ENCODE data around the gene IFNL1.

Gene IFNL1

GRCh38 chr19:39297931-39298634 is 1.9 kb downstream of the IFNL1 start:
- Histone ChIP-seq H3K23ac (ENCODE audit: low read depth, low read length, poor library complexity) (no peak overlapping the region), H3K36me3 (replicated peaks in 1 of 2; ENCODE audit: control insufficient read depth in 2 of 2, insufficient read depth in 2 of 2, low read length in 2 of 2) (no peaks in the 10 kb centered on the region), H2AK5ac (ENCODE audit: low read depth, low read length) (no peak overlapping the region), H3K9ac (ENCODE audit: low read depth, low read length, poor library complexity) (no peak overlapping the region), H3K4me3 (ENCODE audit: low read length in 2 of 2) (no peak overlapping the region), H3K27ac (replicated peaks; ENCODE audit: low read length) (no peak overlapping the region), H3K4me2 (ENCODE audit: insufficient read depth, low read length, poor library complexity, severe bottlenecking) (no peak overlapping the region), H4K8ac (ENCODE audit: low read depth, low read length) (peak overlapping the region; percentile 43), H2BK120ac (ENCODE audit: low read depth, low read length) (no peak overlapping the region), H4K91ac (ENCODE audit: low read depth, low read length, poor library complexity) (no peak overlapping the region), H3K79me1 (ENCODE audit: low read depth, low read length) (no peaks in the 10 kb centered on the region), H3K9me3 (replicated peaks in 1 of 2; ENCODE audit: control insufficient read depth in 2 of 2, insufficient read depth in 1 of 2, low read depth in 1 of 2, low read length in 2 of 2) (no peaks in the 10 kb centered on the region), H2BK12ac (ENCODE audit: low read length) (no peak overlapping the region), H2BK5ac (ENCODE audit: low read length) (no peak overlapping the region), H3K4ac (ENCODE audit: low read length) (no peak overlapping the region), H3K27me3 (ENCODE audit: control insufficient read depth in 3 of 3, insufficient read depth in 3 of 3, low read depth in 1 of 3, low read length in 3 of 3) (peaks cover 0 to 49% (median 4%) of the 10 kb centered on the region in 3 experiments), H3K4me1 (ENCODE audit: control insufficient read depth in 2 of 2, insufficient read depth in 1 of 2, low read depth in 1 of 2, low read length in 2 of 2) (no peaks in the 10 kb centered on the region), H3K14ac (ENCODE audit: low read length) (peak overlapping the region; percentile 82), H3K18ac (ENCODE audit: low read length) (no peak overlapping the region), H2AFZ (ENCODE audit: low read length) (no peak overlapping the region), H2BK15ac (ENCODE audit: low read length) (no peak overlapping the region)
- DNase-seq (ENCODE audit: low spot score), result no peak
- no CpG with 5 or more reads among the region's 17 CpGs for WGBS, 2 donors (ENCODE audit: extremely low coverage in 2 of 2, insufficient read length in 2 of 2, insufficient replicate concordance in 1 of 2)

GRCh38 chr19:39299404-39299803 is 3.2 kb downstream of the IFNL1 start:
- no CpG with 5 or more reads among the region's 9 CpGs for whole genome bisulfite sequencing, 2 donors (ENCODE audit: extremely low coverage in 2 of 2, insufficient read length in 2 of 2, insufficient replicate concordance in 1 of 2)
- H2BK15ac ChIP-seq (ENCODE audit: low read length), result no peak overlapping the region
- H3K79me1 ChIP-seq (ENCODE audit: low read depth, low read length), result no peaks in the 10 kb centered on the region
- no peaks in the 10 kb centered on the region for H3K4me1 ChIP-seq (ENCODE audit: control insufficient read depth in 2 of 2, insufficient read depth in 1 of 2, low read depth in 1 of 2, low read length in 2 of 2)
- H3K9me3 ChIP-seq (replicated peaks in 1 of 2; ENCODE audit: control insufficient read depth in 2 of 2, insufficient read depth in 1 of 2, low read depth in 1 of 2, low read length in 2 of 2), result no peaks in the 10 kb centered on the region
- no peak overlapping the region for H2BK5ac ChIP-seq (ENCODE audit: low read length)
- no peak overlapping the region for H3K18ac ChIP-seq (ENCODE audit: low read length)
- H4K8ac ChIP-seq (ENCODE audit: low read depth, low read length), result no peak overlapping the region
- H2AK5ac ChIP-seq (ENCODE audit: low read depth, low read length), result no peak overlapping the region
- H3K36me3 ChIP-seq (replicated peaks in 1 of 2; ENCODE audit: control insufficient read depth in 2 of 2, insufficient read depth in 2 of 2, low read length in 2 of 2), result no peaks in the 10 kb centered on the region
- H3K9ac ChIP-seq (ENCODE audit: low read depth, low read length, poor library complexity), result no peak overlapping the region
- H3K14ac ChIP-seq (ENCODE audit: low read length), result no peak overlapping the region
- no peak overlapping the region for H3K4ac ChIP-seq (ENCODE audit: low read length)
- H3K27ac ChIP-seq (replicated peaks; ENCODE audit: low read length), result no peak overlapping the region
- no peak overlapping the region for H2BK120ac ChIP-seq (ENCODE audit: low read depth, low read length)
- H3K23ac ChIP-seq (ENCODE audit: low read depth, low read length, poor library complexity), result no peak overlapping the region
- H4K91ac ChIP-seq (ENCODE audit: low read depth, low read length, poor library complexity), result no peak overlapping the region
- peaks cover 0 to 52% (median 5%) of the 10 kb centered on the region in 3 experiments for H3K27me3 ChIP-seq (ENCODE audit: control insufficient read depth in 3 of 3, insufficient read depth in 3 of 3, low read depth in 1 of 3, low read length in 3 of 3)
- no peak overlapping the region for H2BK12ac ChIP-seq (ENCODE audit: low read length)
- H3K4me2 ChIP-seq (ENCODE audit: insufficient read depth, low read length, poor library complexity, severe bottlenecking), result no peak overlapping the region
- no peak overlapping the region for H3K4me3 ChIP-seq (ENCODE audit: low read length in 2 of 2)
- no peak overlapping the region for H2AFZ ChIP-seq (ENCODE audit: low read length)
- DNase-seq (ENCODE audit: low spot score), result no peak

- H3K4me3 ChIP-seq (ENCODE audit: low read length in 2 of 2), result no peak overlapping the region
- no peak overlapping the region for H2BK15ac ChIP-seq (ENCODE audit: low read length)
- H3K4me1 ChIP-seq (ENCODE audit: control insufficient read depth in 2 of 2, insufficient read depth in 1 of 2, low read depth in 1 of 2, low read length in 2 of 2), result peaks cover 0 to under 1% of the 10 kb centered on the region in 2 donors
- H3K27me3 ChIP-seq (ENCODE audit: control insufficient read depth in 3 of 3, insufficient read depth in 3 of 3, low read depth in 1 of 3, low read length in 3 of 3), result peaks cover 0 to 55% (median 5%) of the 10 kb centered on the region in 3 experiments
- no peak overlapping the region for H2AFZ ChIP-seq (ENCODE audit: low read length)
- H4K91ac ChIP-seq (ENCODE audit: low read depth, low read length, poor library complexity), result no peak overlapping the region
- no peak overlapping the region for H2BK12ac ChIP-seq (ENCODE audit: low read length)
- no peaks in the 10 kb centered on the region for H3K79me1 ChIP-seq (ENCODE audit: low read depth, low read length)
- no peak overlapping the region for H3K9ac ChIP-seq (ENCODE audit: low read depth, low read length, poor library complexity)
- H2BK5ac ChIP-seq (ENCODE audit: low read length), result no peak overlapping the region
- H3K4ac ChIP-seq (ENCODE audit: low read length), result no peak overlapping the region
- no peak overlapping the region for H3K27ac ChIP-seq (replicated peaks; ENCODE audit: low read length)
- no peak overlapping the region for H2AK5ac ChIP-seq (ENCODE audit: low read depth, low read length)
- WGBS, 2 donors (ENCODE audit: extremely low coverage in 2 of 2, insufficient read length in 2 of 2, insufficient replicate concordance in 1 of 2), result no CpG with 5 or more reads among the region's 10 CpGs
- DNase-seq (ENCODE audit: low spot score), result no peak
- H4K8ac ChIP-seq (ENCODE audit: low read depth, low read length), result no peak overlapping the region
- no peak overlapping the region for H3K18ac ChIP-seq (ENCODE audit: low read length)
- no peak overlapping the region for H3K4me2 ChIP-seq (ENCODE audit: insufficient read depth, low read length, poor library complexity, severe bottlenecking)
- no peak overlapping the region for H3K14ac ChIP-seq (ENCODE audit: low read length)
- H3K36me3 ChIP-seq (replicated peaks in 1 of 2; ENCODE audit: control insufficient read depth in 2 of 2, insufficient read depth in 2 of 2, low read length in 2 of 2), result no peaks in the 10 kb centered on the region
- no peak overlapping the region for H3K23ac ChIP-seq (ENCODE audit: low read depth, low read length, poor library complexity)
- no peak overlapping the region for H2BK120ac ChIP-seq (ENCODE audit: low read depth, low read length)
- H3K9me3 ChIP-seq (replicated peaks in 1 of 2; ENCODE audit: control insufficient read depth in 2 of 2, insufficient read depth in 1 of 2, low read depth in 1 of 2, low read length in 2 of 2), result no peaks in the 10 kb centered on the region
These were observed 3.6 kb downstream of the IFNL1 start for GRCh38 chr19:39299832-39300231.

- Histone ChIP-seq H3K4me3 (ENCODE audit: low read length in 2 of 2) (no peak overlapping the region), H3K27ac (replicated peaks; ENCODE audit: low read length) (no peak overlapping the region), H3K79me1 (ENCODE audit: low read depth, low read length) (no peaks in the 10 kb centered on the region), H4K91ac (ENCODE audit: low read depth, low read length, poor library complexity) (no peak overlapping the region), H3K23ac (ENCODE audit: low read depth, low read length, poor library complexity) (no peak overlapping the region), H2BK15ac (ENCODE audit: low read length) (no peak overlapping the region), H3K4me1 (ENCODE audit: control insufficient read depth in 2 of 2, insufficient read depth in 1 of 2, low read depth in 1 of 2, low read length in 2 of 2) (peaks cover 5% of the 10 kb centered on the region in 2 donors), H2AK5ac (ENCODE audit: low read depth, low read length) (no peak overlapping the region), H3K9me3 (replicated peaks in 1 of 2; ENCODE audit: control insufficient read depth in 2 of 2, insufficient read depth in 1 of 2, low read depth in 1 of 2, low read length in 2 of 2) (no peaks in the 10 kb centered on the region), H3K14ac (ENCODE audit: low read length) (no peak overlapping the region), H3K9ac (ENCODE audit: low read depth, low read length, poor library complexity) (no peak overlapping the region), H2AFZ (ENCODE audit: low read length) (no peak overlapping the region), H3K18ac (ENCODE audit: low read length) (no peak overlapping the region), H2BK120ac (ENCODE audit: low read depth, low read length) (no peak overlapping the region), H3K36me3 (replicated peaks in 1 of 2; ENCODE audit: control insufficient read depth in 2 of 2, insufficient read depth in 2 of 2, low read length in 2 of 2) (no peaks in the 10 kb centered on the region), H3K27me3 (ENCODE audit: control insufficient read depth in 3 of 3, insufficient read depth in 3 of 3, low read depth in 1 of 3, low read length in 3 of 3) (peaks cover 0 to 62% (median 10%) of the 10 kb centered on the region in 3 experiments), H2BK5ac (ENCODE audit: low read length) (no peak overlapping the region), H4K8ac (ENCODE audit: low read depth, low read length) (no peak overlapping the region), H2BK12ac (ENCODE audit: low read length) (no peak overlapping the region), H3K4ac (ENCODE audit: low read length) (no peak overlapping the region), H3K4me2 (ENCODE audit: insufficient read depth, low read length, poor library complexity, severe bottlenecking) (no peak overlapping the region)
- DNase-seq (ENCODE audit: low spot score), result no peak
- WGBS, 2 donors (ENCODE audit: extremely low coverage in 2 of 2, insufficient read length in 2 of 2, insufficient replicate concordance in 1 of 2), result no CpG with 5 or more reads among the region's 4 CpGs
These were observed 4.8 kb downstream of the IFNL1 start for GRCh38 chr19:39301021-39301420.

All from neuronal stem cell (in vitro differentiated cells).